ENCODE results near the gene CYP1B1. TPM values are rescaled to one million over a fixed set of nuclear protein-coding genes. Genes with fewer than 3 reads are reported as not detected.

The CYP1B1 gene
- total and polyA plus RNA-seq, 2 donors from 2014 or later: 7.7 to 79.2 TPM

GRCh38 chr2:38104598-38104997 is 28.6 kb upstream of the CYP1B1 start:
- Histone ChIP-seq H3K27ac (ENCODE audit: low read depth in 2 of 2, low read length in 2 of 2) (no peak overlapping the region), H3K9ac (ENCODE audit: low read length in 3 of 3) (no peak overlapping the region), H3K4me1 (ENCODE audit: control insufficient read depth in 2 of 3, insufficient read depth in 2 of 3, low read depth in 1 of 3, low read length in 3 of 3) (peaks cover 11 to 14% (median 12%) of the 10 kb centered on the region in 3 donors), H3K4me3 (ENCODE audit: low read length in 3 of 3) (no peak overlapping the region), H3K36me3 (ENCODE audit: control insufficient read depth in 2 of 3, insufficient read depth in 3 of 3, low read length in 3 of 3) (no peaks in the 10 kb centered on the region), H3K9me3 (ENCODE audit: control insufficient read depth in 2 of 3, insufficient read depth in 1 of 3, low read length in 3 of 3) (peaks cover 0 to 1% (median 0%) of the 10 kb centered on the region in 3 donors), H3K27me3 (ENCODE audit: control insufficient read depth, insufficient read depth, low read length) (no peaks in the 10 kb centered on the region)
- TF ChIP-seq, protein P1, sequence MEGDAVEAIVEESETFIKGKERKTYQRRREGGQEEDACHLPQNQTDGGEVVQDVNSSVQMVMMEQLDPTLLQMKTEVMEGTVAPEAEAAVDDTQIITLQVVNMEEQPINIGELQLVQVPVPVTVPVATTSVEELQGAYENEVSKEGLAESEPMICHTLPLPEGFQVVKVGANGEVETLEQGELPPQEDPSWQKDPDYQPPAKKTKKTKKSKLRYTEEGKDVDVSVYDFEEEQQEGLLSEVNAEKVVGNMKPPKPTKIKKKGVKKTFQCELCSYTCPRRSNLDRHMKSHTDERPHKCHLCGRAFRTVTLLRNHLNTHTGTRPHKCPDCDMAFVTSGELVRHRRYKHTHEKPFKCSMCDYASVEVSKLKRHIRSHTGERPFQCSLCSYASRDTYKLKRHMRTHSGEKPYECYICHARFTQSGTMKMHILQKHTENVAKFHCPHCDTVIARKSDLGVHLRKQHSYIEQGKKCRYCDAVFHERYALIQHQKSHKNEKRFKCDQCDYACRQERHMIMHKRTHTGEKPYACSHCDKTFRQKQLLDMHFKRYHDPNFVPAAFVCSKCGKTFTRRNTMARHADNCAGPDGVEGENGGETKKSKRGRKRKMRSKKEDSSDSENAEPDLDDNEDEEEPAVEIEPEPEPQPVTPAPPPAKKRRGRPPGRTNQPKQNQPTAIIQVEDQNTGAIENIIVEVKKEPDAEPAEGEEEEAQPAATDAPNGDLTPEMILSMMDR (IDR thresholded peaks at IDR 0.05; ENCODE audit: borderline replicate concordance, extremely low read depth, insufficient read depth): no peak
- DNase-seq (no peak), FAIRE-seq (no peak)
- intact Hi-C loops (cut with DNase I): no loop called here

DNA sequence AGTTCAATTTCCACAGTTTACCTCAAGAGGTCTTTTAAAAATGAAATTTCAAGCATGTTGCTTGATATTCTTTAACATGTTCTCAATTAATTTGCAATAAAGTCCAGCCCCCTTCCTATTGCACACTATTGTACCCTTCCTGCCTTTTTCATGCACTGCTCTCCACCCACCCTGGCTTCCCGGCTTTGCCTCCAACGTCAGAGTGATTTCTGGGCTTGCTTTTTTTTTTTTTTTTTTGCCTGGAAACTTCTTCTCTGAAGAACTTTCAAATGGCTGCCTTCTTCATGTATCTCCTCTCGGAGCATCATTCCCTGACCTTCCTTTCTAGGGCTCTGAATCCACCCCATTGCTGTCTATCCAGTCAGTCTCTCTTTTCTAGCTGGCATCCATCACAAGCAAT is 24.4 kb upstream of the CYP1B1 start:
- Histone ChIP-seq H3K9ac (ENCODE audit: low read length in 3 of 3) (no peak overlapping the region), H3K4me3 (ENCODE audit: low read length in 3 of 3) (no peak overlapping the region), H3K27ac (ENCODE audit: low read depth in 2 of 2, low read length in 2 of 2) (no peak overlapping the region), H3K27me3 (ENCODE audit: control insufficient read depth, insufficient read depth, low read length) (no peaks in the 10 kb centered on the region), H3K4me1 (ENCODE audit: control insufficient read depth in 2 of 3, insufficient read depth in 2 of 3, low read depth in 1 of 3, low read length in 3 of 3) (peaks cover 16 to 23% (median 16%) of the 10 kb centered on the region in 3 donors), H3K9me3 (ENCODE audit: control insufficient read depth in 2 of 3, insufficient read depth in 1 of 3, low read length in 3 of 3) (no peaks in the 10 kb centered on the region), H3K36me3 (ENCODE audit: control insufficient read depth in 2 of 3, insufficient read depth in 3 of 3, low read length in 3 of 3) (no peaks in the 10 kb centered on the region)
- FAIRE-seq: no peak
- DNase-seq: no peak
- intact Hi-C loops (cut with DNase I): no loop called here
- TF ChIP-seq, protein P1 (IDR thresholded peaks at IDR 0.05; ENCODE audit: borderline replicate concordance, extremely low read depth, insufficient read depth): no peak

- H3K4me3 ChIP-seq (ENCODE audit: low read length in 3 of 3): peak overlapping the region; percentile 32 to 57 (median 48)
- H3K9ac ChIP-seq (ENCODE audit: low read length in 3 of 3): peak overlapping the region in 2 of 3 donors; percentile 32 to 47
- no peaks in the 10 kb centered on the region for H3K9me3 ChIP-seq (ENCODE audit: control insufficient read depth in 2 of 3, insufficient read depth in 1 of 3, low read length in 3 of 3)
- DNase-seq (peak in 1 of 5 donors; percentile 60), FAIRE-seq (no peak)
- TF ChIP-seq, protein P1 (IDR thresholded peaks at IDR 0.05; ENCODE audit: borderline replicate concordance, extremely low read depth, insufficient read depth): no peak
- no peak overlapping the region for H3K27ac ChIP-seq (ENCODE audit: low read depth in 2 of 2, low read length in 2 of 2)
- no peaks in the 10 kb centered on the region for H3K27me3 ChIP-seq (ENCODE audit: control insufficient read depth, insufficient read depth, low read length)
- H3K4me1 ChIP-seq (ENCODE audit: control insufficient read depth in 2 of 3, insufficient read depth in 2 of 3, low read depth in 1 of 3, low read length in 3 of 3): peaks cover 16 to 23% (median 16%) of the 10 kb centered on the region in 3 donors
- intact Hi-C loops (cut with DNase I): no loop called here
- H3K36me3 ChIP-seq (ENCODE audit: control insufficient read depth in 2 of 3, insufficient read depth in 3 of 3, low read length in 3 of 3): no peaks in the 10 kb centered on the region
These were observed 23.4 kb upstream of the CYP1B1 start for GRCh38 chr2:38099099-38100028.

Measured in kidney (tissue), 14 donors.